ENCODE data around the gene C12orf50. TPM values are rescaled to one million over a fixed set of nuclear protein-coding genes. Genes with fewer than 3 reads are reported as not detected.
"Not testable (repeated sequence)": the region's sequence is repeated elsewhere in the genome, so short reads cannot be mapped to it uniquely, and the experiment has no call there.

Gene C12orf50
- polyA plus RNA-seq, 1 experiment, result not detected

GRCh38 chr12:87981495-87981894 lies 47.7 kb downstream of the C12orf50 start:
- POLR2A ChIA-PET, result no interaction called here
- CTCF ChIA-PET, result no interaction called here
- no peak overlapping the region for H3K27ac ChIP-seq (ENCODE audit: low read depth, low read length)
- H3K4me3 ChIP-seq (ENCODE audit: low read depth, low read length), result no peak overlapping the region
- no peaks in the 10 kb centered on the region for H3K27me3 ChIP-seq (ENCODE audit: control insufficient read depth, insufficient read depth, low read length)
- TF ChIP-seq CTCF (IDR thresholded peaks at IDR 0.05; ENCODE audit: low read depth, low read length), result no peak
- no peaks in the 10 kb centered on the region for H3K9me3 ChIP-seq (ENCODE audit: control insufficient read depth, insufficient read depth, low read length)
- no peak for DNase-seq (ENCODE audit: low read depth, low spot score)

- ChIA-PET CTCF (no interaction called here), POLR2A (no interaction called here)
- no peaks in the 10 kb centered on the region for H3K9me3 ChIP-seq (ENCODE audit: control insufficient read depth, insufficient read depth, low read length)
- DNase-seq (ENCODE audit: low read depth, low spot score), result no peak
- no peak for TF ChIP-seq CTCF (IDR thresholded peaks at IDR 0.05; ENCODE audit: low read depth, low read length)
- no peaks in the 10 kb centered on the region for H3K27me3 ChIP-seq (ENCODE audit: control insufficient read depth, insufficient read depth, low read length)
- no peak overlapping the region for H3K4me3 ChIP-seq (ENCODE audit: low read depth, low read length)
- no peak overlapping the region for H3K27ac ChIP-seq (ENCODE audit: low read depth, low read length)
Observed at GRCh38 chr12:87975879-87976278, 53.3 kb downstream of the C12orf50 start.

- DNase-seq (ENCODE audit: low read depth, low spot score), result no peak
- ChIA-PET POLR2A (no interaction called here), CTCF (no interaction called here)
- Histone ChIP-seq H3K27ac (ENCODE audit: low read depth, low read length) (no peak overlapping the region), H3K27me3 (ENCODE audit: control insufficient read depth, insufficient read depth, low read length) (no peaks in the 10 kb centered on the region), H3K4me3 (ENCODE audit: low read depth, low read length) (no peak overlapping the region), H3K9me3 (ENCODE audit: control insufficient read depth, insufficient read depth, low read length) (no peaks in the 10 kb centered on the region)
- no peak for TF ChIP-seq CTCF (IDR thresholded peaks at IDR 0.05; ENCODE audit: low read depth, low read length)
Observed at GRCh38 chr12:87967871-87968270, 61.3 kb downstream of the C12orf50 start.

GRCh38 chr12:87960566-87960965 lies 68.6 kb downstream of the C12orf50 start:
- no peak overlapping the region for H3K4me3 ChIP-seq (ENCODE audit: low read depth, low read length)
- H3K27ac ChIP-seq (ENCODE audit: low read depth, low read length), result no peak overlapping the region
- CTCF ChIA-PET, result no interaction called here
- no peaks in the 10 kb centered on the region for H3K27me3 ChIP-seq (ENCODE audit: control insufficient read depth, insufficient read depth, low read length)
- no peak for DNase-seq (ENCODE audit: low read depth, low spot score)
- TF ChIP-seq CTCF (IDR thresholded peaks at IDR 0.05; ENCODE audit: low read depth, low read length), result no peak
- H3K9me3 ChIP-seq (ENCODE audit: control insufficient read depth, insufficient read depth, low read length), result no peaks in the 10 kb centered on the region
- POLR2A ChIA-PET, result no interaction called here

GRCh38 chr12:87954028-87954427 lies 75.2 kb downstream of the C12orf50 start:
- H3K4me3 ChIP-seq (ENCODE audit: low read depth, low read length); POLR2A ChIA-PET; H3K27me3 ChIP-seq (ENCODE audit: control insufficient read depth, insufficient read depth, low read length); DNase-seq (ENCODE audit: low read depth, low spot score); H3K9me3 ChIP-seq (ENCODE audit: control insufficient read depth, insufficient read depth, low read length); CTCF ChIA-PET; H3K27ac ChIP-seq (ENCODE audit: low read depth, low read length): not testable (repeated sequence)

Measured in AG04450 (cell line).